CD8-positive, alpha-beta memory T cell (primary cell): Measurements from ENCODE around the gene PCBD1. TPM values are rescaled to one million over a fixed set of nuclear protein-coding genes. Genes with fewer than 3 reads are reported as not detected.

Experiments
- CTCF ChIA-PET: fragments of 350-600 bp; sonication (Branson Sonifier 250); formaldehyde crosslinking; loops from one replicate; lab custom pipeline; 2021; ENCODE audit warnings: antibody characterized with exemption; lab: Charles Lee
- POLR2A ChIA-PET: fragments of 350-600 bp; sonication (Branson Sonifier 250); formaldehyde crosslinking; loops from one replicate; lab custom pipeline; 2021; ENCODE audit warnings: antibody characterized with exemption; lab: Charles Lee
- DNase-seq, 5 donors: peaks; one replicate each; pipeline versions ENCODE4 v3.0.0 to v3.0.0-alpha.2; 2020 to 2022; ENCODE audit warnings: mixed read lengths in 1 of 5
- H3K27ac ChIP-seq: one replicate; pipeline ENCODE4 v1.7.0; 2013; ENCODE audit warnings: low read depth, mild to moderate bottlenecking, low read length, moderate library complexity
- H3K27me3 ChIP-seq: 2 replicates; pipeline ENCODE4 v1.7.0; 2013; ENCODE audit warnings: low read length, mild to moderate bottlenecking; ENCODE audit not compliant: insufficient read depth, poor library complexity, severe bottlenecking
- H3K36me3 ChIP-seq: 2 replicates; pipeline ENCODE4 v1.7.0; 2013; ENCODE audit warnings: mild to moderate bottlenecking, low read length, moderate library complexity; ENCODE audit not compliant: insufficient read depth
- H3K4me1 ChIP-seq: 2 replicates; pipeline ENCODE4 v1.7.0; 2013; ENCODE audit warnings: mild to moderate bottlenecking, low read length, moderate library complexity; ENCODE audit not compliant: insufficient read depth
- H3K4me3 ChIP-seq: 2 replicates; pipeline ENCODE4 v1.7.0; 2013; ENCODE audit warnings: mild to moderate bottlenecking, low read length
- H3K9me3 ChIP-seq: 2 replicates; pipeline ENCODE4 v1.7.0; 2013; ENCODE audit warnings: mild to moderate bottlenecking, low read length
- H3K27ac Mint-ChIP-seq, 8 donors: one replicate each; pipeline ENCODE4 v1.8.0; 2020 to 2021; ENCODE audit warnings: mixed read lengths in 8 of 8, mild to moderate bottlenecking in 6 of 8, inconsistent platforms in 3 of 8, moderate library complexity in 3 of 8
- H3K27me3 Mint-ChIP-seq, 2 donors: one replicate each; pipeline ENCODE4 v1.8.0; 2020 to 2021; ENCODE audit warnings: mixed read lengths in 2 of 2, mild to moderate bottlenecking in 1 of 2, moderate library complexity in 1 of 2
- H3K36me3 Mint-ChIP-seq, 3 donors: one replicate each; pipeline ENCODE4 v1.8.0; 2020 to 2021; ENCODE audit warnings: mixed read lengths in 3 of 3, inconsistent platforms in 1 of 3, mild to moderate bottlenecking in 1 of 3
- H3K4me1 Mint-ChIP-seq, 3 donors: one replicate each; pipeline ENCODE4 v1.8.0; 2020 to 2021; ENCODE audit warnings: mixed read lengths in 3 of 3, inconsistent platforms in 1 of 3, mild to moderate bottlenecking in 1 of 3
- H3K4me3 Mint-ChIP-seq, 7 donors: one replicate each; pipeline ENCODE4 v1.8.0; 2020 to 2021; ENCODE audit warnings: mixed read lengths in 7 of 7, mild to moderate bottlenecking in 6 of 7, moderate library complexity in 4 of 7, inconsistent platforms in 2 of 7
- H3K9me3 Mint-ChIP-seq, 5 donors: one replicate each; pipeline ENCODE4 v1.8.0; 2020 to 2022; ENCODE audit warnings: mixed read lengths in 5 of 5, mild to moderate bottlenecking in 3 of 5, moderate library complexity in 2 of 5, inconsistent platforms in 1 of 5
- polyA plus RNA-seq: library from polyadenylated mRNA; unstranded; fragments of 300-500 nt; fragmentation: Illumina TruSeq; gene quantifications from one replicate; pipeline ENCODE4 v1.2.3, GENCODE V29; 2021
- total RNA-seq, 2 experiments: library from RNA; stranded (reverse); gene quantifications; one replicate each; pipeline ENCODE4 v1.2.3, GENCODE V29; 2021

PCBD1 gene
- 10 to 100 TPM; 53.9 to 55.3 TPM for total RNA-seq
- 29.1 TPM for polyA plus RNA-seq

- H3K9me3 Mint-ChIP-seq: no peaks in the 10 kb centered on the region
- peaks cover 0 to 23% (median 5%) of the 10 kb centered on the region in 3 donors for H3K36me3 Mint-ChIP-seq
- H3K4me3 Mint-ChIP-seq: peak within 1 kb of the TSS; percentile 85 to 94 (median 89)
- Histone ChIP-seq H3K9me3 (no peaks in the 10 kb centered on the region), H3K4me1 (peaks cover 12% of the 10 kb centered on the region), H3K4me3 (peak within 1 kb of the TSS; percentile 69), H3K36me3 (no peaks in the 10 kb centered on the region), H3K27ac (peak within 1 kb of the TSS; percentile 58), H3K27me3 (no peaks in the 10 kb centered on the region)
- H3K4me1 Mint-ChIP-seq: peaks cover 11 to 23% (median 22%) of the 10 kb centered on the region in 3 donors
- no peaks in the 10 kb centered on the region for H3K27me3 Mint-ChIP-seq
- H3K27ac Mint-ChIP-seq: peak within 1 kb of the TSS; percentile 30 to 98 (median 88)
- POLR2A ChIA-PET: interaction anchor here (0.9 kb wide), 1 partner anchor 285 kb away, joined by 4 read pairs; no protein-coding TSS in a partner anchor
- CTCF ChIA-PET: interaction anchor here (1.1 to 4.1 kb wide), 3 partner anchors 9 to 16 kb away, joined by 4 to 11 read pairs (median 4); no protein-coding TSS in a partner anchor
- DNase-seq: peak; percentile 61 to 81 (median 69)
Observed at GRCh38 chr10:70887804-70888800, at the start of gene PCBD1. Gene PCBD1, minus strand, starts transcription at chr10:70888565. Its CDS starts 32 bp downstream, at chr10:70888533.

GRCh38 chr10:70937661-70938060 lies 49.3 kb upstream of the PCBD1 start:
- no peak overlapping the region for H3K27ac ChIP-seq
- H3K9me3 Mint-ChIP-seq: no peaks in the 10 kb centered on the region
- H3K4me3 ChIP-seq: no peak overlapping the region
- ChIA-PET POLR2A (no interaction called here), CTCF (no interaction called here)
- H3K27me3 Mint-ChIP-seq: peaks cover 4 to 12% of the 10 kb centered on the region in 2 donors
- peaks cover 4% of the 10 kb centered on the region for H3K27me3 ChIP-seq
- no peaks in the 10 kb centered on the region for H3K4me1 Mint-ChIP-seq
- no peaks in the 10 kb centered on the region for H3K4me1 ChIP-seq
- DNase-seq: no peak
- no peaks in the 10 kb centered on the region for H3K9me3 ChIP-seq
- no peaks in the 10 kb centered on the region for H3K36me3 ChIP-seq
- H3K27ac Mint-ChIP-seq: no peak overlapping the region
- H3K4me3 Mint-ChIP-seq: no peak overlapping the region
- H3K36me3 Mint-ChIP-seq: no peaks in the 10 kb centered on the region

- Mint-ChIP-seq H3K4me3 (no peak overlapping the region), H3K36me3 (no peaks in the 10 kb centered on the region), H3K27ac (no peak overlapping the region), H3K4me1 (no peaks in the 10 kb centered on the region), H3K9me3 (no peaks in the 10 kb centered on the region), H3K27me3 (peaks cover 4 to 12% of the 10 kb centered on the region in 2 donors)
- ChIA-PET POLR2A (no interaction called here), CTCF (interaction anchor here (1.4 kb wide), 1 partner anchor 10 kb away, joined by 8 read pairs; no protein-coding TSS in a partner anchor)
- Histone ChIP-seq H3K27ac (no peak overlapping the region), H3K27me3 (peaks cover 9% of the 10 kb centered on the region), H3K9me3 (no peaks in the 10 kb centered on the region), H3K36me3 (no peaks in the 10 kb centered on the region), H3K4me1 (no peaks in the 10 kb centered on the region), H3K4me3 (no peak overlapping the region)
- no peak for DNase-seq
Observed at GRCh38 chr10:70936111-70936510, 47.7 kb upstream of the PCBD1 start.

GRCh38 chr10:70935631-70936030 lies 47.3 kb upstream of the PCBD1 start:
- Mint-ChIP-seq H3K36me3 (no peaks in the 10 kb centered on the region), H3K9me3 (no peaks in the 10 kb centered on the region), H3K4me3 (no peak overlapping the region), H3K4me1 (no peaks in the 10 kb centered on the region), H3K27ac (no peak overlapping the region), H3K27me3 (peaks cover 4 to 12% of the 10 kb centered on the region in 2 donors)
- DNase-seq: no peak
- Histone ChIP-seq H3K27ac (no peak overlapping the region), H3K4me1 (no peaks in the 10 kb centered on the region), H3K27me3 (peaks cover 9% of the 10 kb centered on the region), H3K9me3 (no peaks in the 10 kb centered on the region), H3K4me3 (no peak overlapping the region), H3K36me3 (no peaks in the 10 kb centered on the region)
- POLR2A ChIA-PET: no interaction called here
- CTCF ChIA-PET: interaction anchor here (1.4 to 1.5 kb wide), 2 partner anchors 9 to 10 kb away, joined by 4 to 8 read pairs; no protein-coding TSS in a partner anchor

GRCh38 chr10:70935125-70935625 lies 46.8 kb upstream of the PCBD1 start:
- Histone ChIP-seq H3K4me3 (no peak overlapping the region), H3K27ac (no peak overlapping the region), H3K27me3 (peaks cover 9% of the 10 kb centered on the region), H3K9me3 (no peaks in the 10 kb centered on the region), H3K36me3 (no peaks in the 10 kb centered on the region), H3K4me1 (no peaks in the 10 kb centered on the region)
- H3K9me3 Mint-ChIP-seq: no peaks in the 10 kb centered on the region
- no peak overlapping the region for H3K27ac Mint-ChIP-seq
- H3K4me1 Mint-ChIP-seq: no peaks in the 10 kb centered on the region
- DNase-seq: no peak
- no peaks in the 10 kb centered on the region for H3K36me3 Mint-ChIP-seq
- ChIA-PET POLR2A (no interaction called here), CTCF (interaction anchor here (1.5 kb wide), 1 partner anchor 9 kb away, joined by 4 read pairs; no protein-coding TSS in a partner anchor)
- no peak overlapping the region for H3K4me3 Mint-ChIP-seq
- peaks cover 4 to 12% of the 10 kb centered on the region in 2 donors for H3K27me3 Mint-ChIP-seq

- no peaks in the 10 kb centered on the region for H3K36me3 Mint-ChIP-seq
- ChIA-PET CTCF (interaction anchor here (1.5 kb wide), 1 partner anchor 8 kb away, joined by 4 read pairs; no protein-coding TSS in a partner anchor), POLR2A (no interaction called here)
Observed at GRCh38 chr10:70934701-70935100, 46.3 kb upstream of the PCBD1 start.

GRCh38 chr10:70932392-70933196 lies 44.2 kb upstream of the PCBD1 start:
- H3K27ac Mint-ChIP-seq: no peak overlapping the region
- DNase-seq: no peak
- H3K36me3 ChIP-seq: no peaks in the 10 kb centered on the region
- H3K9me3 ChIP-seq: no peaks in the 10 kb centered on the region
- no peaks in the 10 kb centered on the region for H3K36me3 Mint-ChIP-seq
- no peak overlapping the region for H3K4me3 Mint-ChIP-seq
- CTCF ChIA-PET: no interaction called here
- H3K4me3 ChIP-seq: no peak overlapping the region
- POLR2A ChIA-PET: no interaction called here
- no peaks in the 10 kb centered on the region for H3K4me1 Mint-ChIP-seq
- H3K27ac ChIP-seq: no peak overlapping the region
- H3K27me3 Mint-ChIP-seq: peaks cover 0 to 5% of the 10 kb centered on the region in 2 donors
- H3K4me1 ChIP-seq: no peaks in the 10 kb centered on the region
- H3K9me3 Mint-ChIP-seq: no peaks in the 10 kb centered on the region
- peaks cover 5% of the 10 kb centered on the region for H3K27me3 ChIP-seq

More at GRCh38 chr10:70934701-70935100, 46.3 kb upstream of the PCBD1 start:
- H3K27me3 Mint-ChIP-seq: peaks cover 2 to 9% of the 10 kb centered on the region in 2 donors
- no peak overlapping the region for H3K4me3 ChIP-seq
- H3K9me3 Mint-ChIP-seq: no peaks in the 10 kb centered on the region
- H3K4me1 Mint-ChIP-seq: no peaks in the 10 kb centered on the region
- no peaks in the 10 kb centered on the region for H3K36me3 ChIP-seq
- peaks cover 9% of the 10 kb centered on the region for H3K27me3 ChIP-seq
- DNase-seq: no peak
- H3K27ac Mint-ChIP-seq: no peak overlapping the region
- H3K4me3 Mint-ChIP-seq: no peak overlapping the region
- H3K9me3 ChIP-seq: no peaks in the 10 kb centered on the region
- no peak overlapping the region for H3K27ac ChIP-seq
- H3K4me1 ChIP-seq: no peaks in the 10 kb centered on the region
